ENCODE data around the gene SOS2. TPM values are rescaled to one million over a fixed set of nuclear protein-coding genes. Genes with fewer than 3 reads are reported as not detected.

Gene SOS2
- total and polyA plus RNA-seq, 10 of the 15 experiments (the other 5 are each of a cell fraction or from before 2014, with no cell fraction given) = 2.1 to 16.8 (median 8.4) TPM

- no peak for TF ChIP-seq NFYA (IDR thresholded peaks at IDR 0.05; ENCODE audit: borderline replicate concordance, low read depth, low read length)
- TF ChIP-seq IKZF2 (IDR thresholded peaks at IDR 0.05) = peak; percentile 68 to 82
- TF ChIP-seq ATF2 (IDR thresholded peaks at IDR 0.05; ENCODE audit: low read length) = peak; percentile 83
- TF ChIP-seq ZBTB33 (IDR thresholded peaks at IDR 0.05) = no peak
- TF ChIP-seq HCFC1 (IDR thresholded peaks at IDR 0.05; ENCODE audit: low read length) = no peak
- TF ChIP-seq RELB (IDR thresholded peaks at IDR 0.05; ENCODE audit: low read depth) = no peak; the same call in 1 of the 2 replicates
- peak; percentile 87 for TF ChIP-seq MTA3 (IDR thresholded peaks at IDR 0.05; ENCODE audit: borderline replicate concordance, low read length)
- peak; percentile 18; the same call in 1 of the 2 replicates for TF ChIP-seq TBL1XR1 (IDR thresholded peaks at IDR 0.05; ENCODE audit: low read depth, low read length)
- 0 out of 2 replicates have a peak, but pooled peaks have one; percentile 11 for TF ChIP-seq HDGF (IDR thresholded peaks at IDR 0.05)
- 0 out of 2 replicates have a peak, but pooled peaks have one; percentile 1 for TF ChIP-seq SMC3 (IDR thresholded peaks at IDR 0.05; ENCODE audit: borderline replicate concordance, low read length)
- TF ChIP-seq EZH2 (IDR thresholded peaks at IDR 0.05; ENCODE audit: borderline replicate concordance, control insufficient read depth, low read depth, low read length) = no peak
- peak in 1 of 2 experiments; percentile 66; a peak in 1 of 3 replicates for TF ChIP-seq EGR1 (IDR thresholded peaks at IDR 0.05; ENCODE audit: borderline replicate concordance in 1 of 2, low read depth in 2 of 2, low read length in 2 of 2)
- peak; percentile 88 for TF ChIP-seq EED (IDR thresholded peaks at IDR 0.05; ENCODE audit: low read depth)
- no peak for TF ChIP-seq TARDBP (IDR thresholded peaks at IDR 0.05; ENCODE audit: borderline replicate concordance)
- TF ChIP-seq BHLHE40 (IDR thresholded peaks at IDR 0.05; ENCODE audit: borderline replicate concordance in 1 of 2, low read depth in 2 of 2, low read length in 1 of 2) = peak; percentile 5 to 48; a peak in 3 of 4 replicates
- TF ChIP-seq NKRF (conservative IDR thresholded peaks at IDR 0.05) = peak; percentile 47; the same call in 1 of the 2 replicates
- no peak for TF ChIP-seq BCLAF1 (IDR thresholded peaks at IDR 0.05)
- TF ChIP-seq TCF3 (IDR thresholded peaks at IDR 0.05; ENCODE audit: borderline replicate concordance, insufficient read depth, low read depth, low read length) = 0 out of 2 replicates have a peak, but pooled peaks have one; percentile 9
Measured at GRCh38 chr14:50083467-50084337, 147.7 kb downstream of the SOS2 start (continued).
